GM19372 (cell line): ENCODE measurements around the gene PRR23E.

ENCODE experiments used
- ATAC-seq: cut with Tn5 transposase; IDR thresholded peaks from one replicate; pipeline ENCODE4 v1.9.1; 2021; ENCODE audit warnings: mild to moderate bottlenecking, low read depth, moderate library complexity; ENCODE audit not compliant: unreplicated experiment

PRR23E gene

GRCh38 chr3:127221037-127221436 is 28.1 kb downstream of the PRR23E start:
- no peak for ATAC-seq

DNA sequence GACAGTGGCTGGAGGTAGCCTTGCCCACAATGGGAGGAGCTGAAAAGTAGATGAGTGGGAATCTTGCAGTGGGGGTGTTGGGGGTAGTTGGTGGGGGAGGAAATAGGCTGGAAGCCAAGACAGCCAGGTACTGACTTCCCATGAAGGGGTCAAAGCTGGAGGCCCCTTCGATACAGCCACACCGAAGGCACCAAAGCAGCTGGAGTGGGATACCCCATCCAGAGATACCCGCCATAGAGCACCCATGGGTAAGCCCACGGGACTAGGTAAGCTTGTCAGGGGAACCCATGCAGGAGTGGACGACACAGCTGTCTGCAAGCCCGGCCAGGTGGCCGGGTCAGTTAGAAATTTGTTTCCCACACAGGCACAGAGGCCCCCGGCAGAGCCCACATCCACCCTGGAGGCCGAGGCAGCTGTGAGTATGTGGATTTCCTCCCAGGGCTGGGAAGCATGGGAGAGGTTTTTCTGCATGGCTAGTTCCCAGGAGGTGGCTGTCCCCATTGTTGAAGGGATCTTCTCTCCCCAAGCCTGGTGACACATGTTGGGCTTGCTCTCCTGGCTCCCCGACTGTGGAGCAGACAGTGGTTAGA is 28.6 kb downstream of the PRR23E start:
- no peak for ATAC-seq

DNA sequence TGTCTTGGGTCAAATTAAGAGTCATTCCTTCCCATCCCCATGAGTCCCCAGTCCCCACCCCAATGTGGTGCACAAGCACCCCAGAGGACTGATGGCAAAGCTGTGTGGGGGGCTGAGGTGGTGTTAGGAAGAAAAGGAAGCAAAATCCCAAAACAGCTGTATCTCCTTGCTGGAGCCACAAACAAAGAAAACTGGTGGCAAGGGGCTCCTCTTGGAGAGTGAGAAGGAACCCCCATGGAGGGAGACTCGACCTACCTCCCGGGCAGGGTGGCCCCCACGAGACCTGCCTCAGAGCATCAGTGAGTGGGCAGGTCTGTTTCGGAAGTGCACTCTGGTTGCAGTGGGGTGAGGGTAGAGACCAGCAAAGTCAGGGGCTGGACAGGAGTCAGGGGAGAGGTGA is 29.2 kb downstream of the PRR23E start:
- no peak for ATAC-seq

GRCh38 chr3:127222664-127223063 is 29.7 kb downstream of the PRR23E start:
- no peak for ATAC-seq

GRCh38 chr3:127224118-127224517 is 31.2 kb downstream of the PRR23E start:
- no peak for ATAC-seq

- ATAC-seq: no peak
Measured at GRCh38 chr3:127226457-127226856, 33.5 kb downstream of the PRR23E start.

DNA sequence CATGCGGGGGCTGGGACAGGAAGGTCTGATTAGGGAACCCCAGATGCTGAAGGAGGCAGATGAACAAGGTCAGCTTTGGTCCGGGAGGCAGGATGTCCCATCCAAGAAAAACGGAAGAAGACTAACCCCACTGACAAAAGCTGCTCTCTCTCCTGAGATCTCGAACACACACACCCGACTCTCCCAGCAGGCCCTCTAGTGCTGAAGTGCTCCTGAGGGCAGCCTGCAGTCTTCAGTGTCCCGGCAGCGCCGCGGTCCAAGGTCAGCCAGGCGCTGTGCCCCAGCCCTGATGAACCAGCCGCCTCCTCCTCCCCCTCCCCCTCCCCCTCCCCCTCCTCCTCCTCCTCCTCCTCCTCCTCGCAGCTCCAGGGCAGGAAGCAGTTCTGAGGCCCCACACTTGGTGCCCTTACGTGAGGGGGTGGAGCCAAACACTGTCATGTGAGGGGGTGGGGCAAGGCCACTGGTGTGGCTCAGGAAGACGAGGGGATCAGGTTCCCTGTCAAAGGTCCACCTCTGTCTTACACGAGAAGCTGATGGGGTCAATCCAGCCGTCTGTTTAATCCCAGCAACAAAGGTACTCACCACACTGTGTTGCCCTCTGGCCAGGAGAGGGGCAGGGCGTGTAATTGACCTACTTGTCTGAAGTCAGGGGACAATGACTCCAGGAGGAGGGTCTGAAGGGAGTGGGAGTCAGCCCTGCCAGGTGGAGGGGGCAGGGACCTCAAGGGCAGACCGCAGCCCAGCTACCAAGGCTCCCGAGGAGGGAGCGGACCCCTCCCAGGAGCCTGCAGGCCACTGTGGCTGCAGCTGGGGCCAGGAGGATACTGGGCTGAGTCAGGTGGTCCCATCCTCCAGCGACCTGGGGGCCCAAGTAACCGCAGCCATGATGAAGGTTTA is 34.3 kb downstream of the PRR23E start:
- ATAC-seq: no peak

DNA sequence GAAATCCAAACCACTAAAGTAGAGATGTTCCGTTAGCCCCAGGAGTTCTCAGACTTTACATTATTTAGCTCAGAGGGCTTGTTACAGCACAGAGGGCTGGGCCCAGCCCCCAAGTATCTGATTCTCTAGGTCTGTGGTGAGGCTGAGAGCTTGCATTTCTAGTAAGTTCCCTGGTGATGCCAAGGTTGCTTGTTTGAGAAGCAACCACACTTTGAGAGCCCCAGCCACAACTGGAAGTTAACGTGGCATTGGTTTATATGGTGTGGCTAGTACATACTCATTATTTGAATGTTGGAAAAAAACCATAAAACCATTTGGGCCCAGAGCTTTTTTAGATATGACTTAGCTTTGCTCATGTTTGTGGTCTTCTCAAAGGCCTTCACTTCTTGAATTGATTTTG is 35.9 kb downstream of the PRR23E start:
- no peak for ATAC-seq

GRCh38 chr3:127233371-127233770 is 40.4 kb downstream of the PRR23E start:
- ATAC-seq: no peak

- ATAC-seq: no peak
Measured at GRCh38 chr3:127234778-127235177, 41.8 kb downstream of the PRR23E start.

DNA sequence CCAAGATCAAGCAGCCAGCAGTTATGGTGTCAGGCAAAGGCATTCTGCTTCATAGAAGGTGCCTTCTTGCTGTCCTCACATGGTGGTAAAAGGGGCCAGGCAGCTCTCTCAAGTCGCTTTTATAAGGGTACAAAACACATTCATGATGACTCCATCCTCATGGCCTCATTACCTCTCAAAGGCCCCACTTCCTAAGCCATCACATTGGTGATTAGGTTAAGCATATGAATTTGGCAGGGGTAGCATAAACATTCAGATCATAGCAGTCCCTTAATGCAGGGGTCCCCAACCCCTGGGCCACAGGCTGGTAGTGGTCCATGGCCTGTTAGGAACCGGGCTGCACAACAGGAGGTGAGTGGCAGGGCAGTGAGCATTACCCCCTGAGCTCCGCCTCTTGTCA is 42.8 kb downstream of the PRR23E start:
- no peak for ATAC-seq

GRCh38 chr3:127237835-127238234 is 44.9 kb downstream of the PRR23E start:
- no peak for ATAC-seq

DNA sequence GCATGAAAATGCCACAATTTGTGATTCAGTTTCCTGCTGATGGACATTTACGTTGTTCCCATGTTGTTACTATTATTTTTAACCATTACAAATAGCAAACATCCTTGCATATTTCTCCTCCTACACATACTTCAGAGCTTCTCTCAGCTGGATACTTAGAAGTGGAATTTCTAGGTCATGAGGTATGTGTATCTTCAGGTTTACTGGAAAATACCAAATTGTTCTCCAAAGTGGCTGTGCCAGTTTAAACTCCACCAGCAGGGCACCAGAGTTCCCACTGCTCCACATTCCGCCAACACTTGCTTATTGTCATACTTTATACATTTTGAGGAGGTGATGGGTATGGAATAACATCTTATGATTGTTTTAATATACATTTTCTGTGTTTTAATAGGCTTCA is 45.7 kb downstream of the PRR23E start:
- ATAC-seq: no peak

DNA sequence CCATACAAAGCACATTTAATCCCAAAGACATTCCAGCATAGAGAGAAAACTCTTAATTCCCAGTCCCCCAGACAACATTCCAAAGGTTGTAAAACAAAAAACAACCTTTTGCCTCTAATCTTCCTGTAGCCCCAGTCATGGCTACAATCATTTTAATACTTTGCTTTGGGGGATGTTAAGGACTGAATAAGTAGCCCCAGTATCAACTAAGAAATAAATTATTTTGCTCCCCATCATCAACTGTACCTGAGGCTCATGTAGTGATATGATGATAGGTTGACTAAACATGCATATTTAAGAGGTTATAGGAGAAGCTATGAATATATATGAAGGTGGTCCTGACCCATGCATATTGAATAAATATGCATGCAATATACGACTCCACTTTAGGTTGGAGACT is 54.4 kb downstream of the PRR23E start:
- ATAC-seq: no peak
